Stimulated activated CD8-positive, alpha-beta memory T cell treated with anti-CD3 and anti-CD28 coated beads, Interleukin-4, amount 100 ng/mL, for 4 hours (primary cell): Measurements from ENCODE around the gene SLC27A1.
"Not testable (repeated sequence)": the region's sequence is repeated elsewhere in the genome, so short reads cannot be mapped to it uniquely, and the experiment has no call there.

ENCODE experiments used
- DNase-seq, 2 donors: peaks; one replicate each; pipeline ENCODE4 v3.0.0-alpha.2; 2020; ENCODE audit warnings: low read depth in 2 of 2, low spot score in 1 of 2

SLC27A1 gene

GRCh38 chr19:17456127-17456526 is 14.2 kb upstream of the SLC27A1 start:
- DNase-seq: no peak

DNA sequence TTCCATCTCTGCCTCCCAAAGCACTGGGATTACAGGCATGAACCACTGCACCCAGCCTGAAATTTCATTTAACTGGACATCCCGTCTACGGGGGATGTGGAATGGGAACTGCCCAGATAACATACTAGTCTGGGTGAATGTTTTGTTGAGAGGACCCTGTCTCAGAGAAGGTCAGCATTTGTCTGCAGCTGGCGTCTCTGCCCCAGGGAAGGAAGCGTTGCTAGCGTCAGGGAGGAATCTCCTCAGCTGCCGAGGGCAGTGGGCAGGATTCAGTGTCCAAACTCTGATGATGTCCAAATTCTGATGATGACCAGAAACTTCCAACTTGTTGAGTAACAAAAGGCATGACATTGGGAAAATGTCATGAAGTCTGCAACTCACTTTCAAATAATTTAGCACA is 12.7 kb upstream of the SLC27A1 start:
- no peak for DNase-seq

DNA sequence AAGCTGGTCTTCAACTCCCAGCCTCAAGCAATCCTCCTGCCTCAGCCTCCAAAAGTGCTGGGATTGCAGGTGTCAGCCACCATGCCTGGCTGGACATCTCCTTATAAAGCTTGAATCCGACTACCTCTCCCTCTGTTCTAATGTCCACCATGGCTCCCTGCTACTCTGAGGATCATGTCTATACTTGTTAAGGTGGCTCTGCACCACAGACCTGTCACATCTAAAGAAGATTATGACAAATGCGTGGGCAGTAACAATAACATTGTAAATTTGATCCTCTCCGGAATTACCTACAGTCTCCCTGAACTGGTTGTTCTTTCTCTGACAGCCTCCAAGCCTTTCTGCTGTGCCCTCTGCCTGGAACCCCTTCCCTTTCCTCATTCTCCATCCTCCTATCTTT is 11.4 kb upstream of the SLC27A1 start:
- DNase-seq: no peak

DNA sequence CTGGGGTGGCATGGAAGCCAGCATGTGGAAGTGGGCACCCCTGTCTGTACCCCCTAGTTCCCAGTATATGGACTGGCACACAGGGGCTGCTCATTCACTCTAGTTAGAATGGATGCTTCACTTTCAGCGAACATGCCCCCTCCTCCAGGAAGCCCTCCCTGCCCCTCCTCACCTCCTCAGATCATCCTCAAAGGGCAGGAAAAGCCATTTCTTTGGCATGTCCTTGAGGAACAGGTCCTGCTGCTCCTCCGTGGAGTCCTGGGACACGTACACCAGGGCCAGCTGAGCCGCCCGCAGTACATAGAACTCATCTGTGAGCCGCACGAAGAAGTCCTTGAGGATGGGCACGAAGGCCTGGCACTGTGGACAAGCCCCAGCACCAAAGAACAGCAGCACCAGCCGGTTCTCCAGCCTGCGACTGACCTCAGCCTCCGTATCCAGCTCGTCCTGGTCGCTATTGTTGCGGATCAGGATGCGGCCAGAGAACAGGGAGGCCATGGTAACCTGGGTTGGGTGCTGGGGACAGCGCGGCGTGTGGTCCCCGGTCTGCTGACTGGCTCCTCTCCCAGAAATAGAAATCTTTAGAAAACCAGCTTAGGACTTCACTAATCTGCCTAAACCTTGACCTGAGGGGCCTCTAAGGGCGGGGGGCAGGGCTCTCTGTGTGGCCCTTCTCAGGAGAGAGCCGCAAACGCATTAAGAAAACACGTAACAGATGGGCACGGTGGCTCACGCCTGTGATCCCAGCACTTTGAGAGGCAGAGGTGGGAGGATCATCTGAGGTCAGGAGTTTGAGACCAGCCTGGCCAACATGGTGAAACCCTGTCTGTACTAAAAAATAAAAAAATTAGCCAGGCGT is 9.7 kb upstream of the SLC27A1 start, which contains the start of gene NXNL1:
Gene NXNL1, minus strand, starts transcription at position 555 of the 859 bp plus-strand sequence. Its CDS starts 57 bp downstream, at position 498.
- no peak for DNase-seq

DNA sequence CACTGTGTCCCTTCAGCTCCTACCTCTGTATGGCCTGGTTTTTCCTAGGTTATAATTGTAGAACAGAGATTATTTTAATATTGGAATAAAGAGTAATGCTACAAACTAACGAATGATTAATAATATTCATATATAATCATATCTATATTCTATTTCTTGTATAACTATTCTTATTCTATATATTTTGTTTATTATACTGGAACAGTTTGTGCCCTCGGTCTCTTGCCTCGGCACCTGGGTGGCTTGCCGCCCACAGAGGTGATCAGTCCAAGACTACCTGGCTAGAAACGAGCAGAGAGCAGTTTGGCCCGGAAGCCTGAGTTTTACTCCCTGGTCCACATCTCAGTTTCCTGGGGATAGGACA is 3.9 kb upstream of the SLC27A1 start:
- DNase-seq: no peak

DNA sequence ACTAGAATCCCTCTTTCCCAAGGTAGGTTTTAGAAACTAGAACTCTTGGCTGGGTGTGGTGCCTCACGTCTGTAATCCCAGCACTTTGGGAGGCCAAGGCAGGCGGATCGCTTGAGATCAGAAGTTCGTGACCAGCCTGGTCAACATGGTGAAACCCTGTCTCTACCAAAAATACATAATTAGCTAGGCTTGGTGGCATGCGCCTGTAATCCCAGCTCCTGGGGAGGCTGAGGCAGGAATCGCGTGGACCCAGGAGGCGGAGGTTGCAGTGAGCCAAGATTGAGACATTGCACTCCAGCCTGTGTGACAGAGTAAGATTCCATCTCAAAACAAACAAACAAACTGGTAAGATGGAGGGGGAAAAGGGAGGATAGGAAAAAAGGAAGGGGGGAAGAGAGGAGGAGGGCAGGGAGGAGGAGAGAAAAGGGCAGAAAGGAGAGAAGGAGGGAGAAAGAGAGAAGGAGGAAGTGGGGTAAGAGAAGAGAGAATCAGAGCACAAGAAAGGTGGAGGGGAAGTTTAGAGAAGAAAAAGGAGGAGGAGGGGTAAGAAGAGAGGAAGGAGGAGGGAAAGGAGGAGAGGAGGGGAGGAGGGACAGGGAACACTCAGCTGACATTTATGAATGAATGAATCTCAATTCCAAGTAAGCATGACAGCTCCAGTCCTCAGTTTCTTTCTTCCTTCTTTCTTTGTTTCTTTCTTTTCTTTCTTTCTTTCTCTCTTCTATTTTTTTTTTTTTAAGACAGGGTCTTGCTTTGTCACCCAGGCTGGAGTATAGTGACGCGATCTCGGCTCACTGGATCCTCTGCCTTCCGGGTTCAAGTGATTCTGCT is 2.6 kb upstream of the SLC27A1 start:
- no peak for DNase-seq

GRCh38 chr19:17468302-17469091 is 1.8 kb upstream of the SLC27A1 start:
- DNase-seq: no peak

DNA sequence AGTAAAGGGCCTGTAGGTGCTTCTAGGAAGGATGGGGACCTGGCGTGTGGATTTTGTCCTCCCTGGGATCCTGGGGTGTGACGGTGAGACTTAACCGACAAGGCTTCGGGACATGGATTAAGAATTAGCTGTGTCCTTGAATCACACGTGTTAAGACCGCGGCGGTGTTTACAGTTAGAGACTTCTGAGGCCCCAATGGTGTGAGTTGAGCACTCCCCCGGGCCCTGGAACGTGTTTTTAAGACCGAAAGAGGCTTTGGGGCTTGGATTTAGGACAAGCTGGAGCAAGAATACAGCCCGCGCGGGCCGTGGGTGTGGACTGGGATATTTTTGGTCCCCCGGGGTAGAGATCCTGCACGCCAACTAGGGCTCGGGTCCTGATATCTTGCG is 1.2 kb upstream of the SLC27A1 start:
- no peak for DNase-seq

GRCh38 chr19:17469481-17470067 is 750 bp upstream of the SLC27A1 start:
- DNase-seq: peak; percentile 86 to 87

DNA sequence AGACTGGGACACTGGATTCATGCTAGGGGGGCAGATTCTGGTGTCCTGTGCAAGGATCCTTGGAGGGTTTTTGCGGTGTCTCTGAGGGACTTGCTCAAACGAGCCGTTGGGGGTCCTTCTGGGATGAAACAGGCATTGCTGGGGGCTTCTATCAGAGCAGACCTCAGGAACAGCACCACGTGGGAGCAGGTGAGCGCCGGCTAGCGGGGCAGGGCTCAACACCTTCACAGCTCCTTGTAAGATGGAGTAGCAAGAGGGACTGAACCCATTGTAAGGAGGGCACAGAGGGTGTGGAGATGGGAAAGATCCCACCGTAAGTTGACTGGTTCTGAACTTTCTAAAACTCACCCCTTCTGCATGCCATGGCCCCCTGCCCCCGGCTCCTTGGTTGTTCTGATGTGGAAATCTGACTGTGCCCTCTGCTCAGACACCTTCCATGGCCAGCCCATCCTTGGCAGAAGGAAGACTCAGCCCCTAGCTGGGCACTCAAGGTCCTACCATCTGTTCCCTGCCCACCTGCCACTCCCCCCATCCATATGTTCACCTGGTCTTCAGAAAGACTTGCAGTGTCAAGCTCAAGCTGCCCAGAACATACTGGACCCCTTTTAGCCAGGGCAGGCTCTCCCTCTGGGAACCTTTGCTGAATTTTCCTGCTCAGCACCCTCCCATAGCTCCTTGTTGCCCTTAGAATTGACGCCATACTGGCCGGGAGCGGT is 1.2 kb downstream of the SLC27A1 start:
- DNase-seq: no peak

GRCh38 chr19:17473041-17473440 is 2.7 kb downstream of the SLC27A1 start:
- no peak for DNase-seq

DNA sequence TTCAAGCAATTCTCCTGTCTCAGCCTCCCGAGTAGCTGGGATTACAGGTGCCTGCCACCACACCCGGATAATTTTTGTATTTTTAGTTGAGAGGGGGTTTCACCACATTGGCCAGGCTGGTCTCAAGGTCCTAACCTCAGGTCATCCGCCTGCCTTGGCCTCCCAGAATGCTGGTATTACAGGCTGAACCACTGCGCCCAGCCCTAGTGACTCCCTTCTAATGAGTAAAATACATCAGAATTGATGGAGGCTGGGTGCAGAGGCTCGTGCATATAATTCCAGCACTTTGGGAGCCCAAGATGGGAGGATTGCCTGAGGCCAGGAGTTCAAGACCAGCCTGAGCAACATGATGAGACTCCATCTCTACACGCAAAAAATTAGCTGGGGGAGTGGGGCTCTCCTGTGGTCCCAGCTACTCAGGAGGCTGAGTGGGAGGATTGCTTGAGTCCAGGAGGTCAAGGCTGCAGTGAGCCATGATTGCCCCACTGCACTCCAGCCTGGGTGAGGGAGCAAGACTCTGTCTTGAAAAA is 4.8 kb downstream of the SLC27A1 start:
- DNase-seq: not testable (repeated sequence)

DNA sequence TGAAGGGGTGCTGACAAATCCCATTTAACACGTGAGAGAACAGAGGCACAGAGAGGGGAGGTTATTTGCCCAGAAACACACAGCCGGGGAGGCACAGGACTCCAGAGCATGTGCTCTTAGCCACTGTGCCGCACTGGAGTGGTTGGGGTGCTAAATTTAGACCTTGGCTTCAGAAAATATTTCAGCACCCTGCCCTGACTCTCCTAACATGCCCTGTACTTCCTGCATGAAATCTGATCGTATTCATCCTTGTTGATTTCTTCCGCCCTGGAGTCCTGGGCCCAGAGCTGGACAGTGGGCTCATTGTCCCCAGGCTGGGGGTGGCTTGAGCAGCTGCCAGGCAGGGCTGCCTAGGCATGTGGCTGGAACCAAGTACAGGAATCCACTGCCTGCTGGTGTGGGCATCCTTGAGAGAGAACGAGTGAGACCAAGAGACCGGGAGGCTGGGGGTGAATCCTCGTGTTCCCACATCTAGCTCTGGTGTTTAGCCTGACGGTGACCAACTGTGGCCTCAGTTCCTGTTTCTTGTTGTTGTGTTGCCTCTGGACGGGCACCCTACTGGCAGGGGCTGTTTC is 5.3 kb downstream of the SLC27A1 start:
- DNase-seq: no peak

DNA sequence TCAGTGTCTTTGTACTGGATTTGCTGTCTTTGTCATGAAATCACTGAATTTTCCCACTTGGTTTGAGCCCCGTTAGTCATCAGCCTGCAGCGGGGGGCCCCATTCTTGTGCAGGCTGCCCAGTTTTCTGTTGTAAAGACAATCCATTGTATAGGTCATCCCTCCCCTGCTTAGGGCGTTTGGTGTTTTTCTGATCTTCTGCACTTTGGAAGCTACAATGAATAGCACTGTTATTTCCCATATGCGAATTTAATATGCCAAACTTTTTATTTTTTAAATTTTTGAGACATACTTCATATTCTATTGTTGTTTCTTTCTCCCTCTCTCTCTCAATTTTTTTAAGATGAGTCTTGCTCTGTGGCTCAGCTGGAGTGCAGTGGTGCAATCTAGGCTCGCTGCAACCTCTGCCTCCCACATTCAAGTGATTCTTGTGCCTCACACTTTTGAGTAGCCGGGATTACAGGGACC is 9.0 kb downstream of the SLC27A1 start:
- no peak for DNase-seq

DNA sequence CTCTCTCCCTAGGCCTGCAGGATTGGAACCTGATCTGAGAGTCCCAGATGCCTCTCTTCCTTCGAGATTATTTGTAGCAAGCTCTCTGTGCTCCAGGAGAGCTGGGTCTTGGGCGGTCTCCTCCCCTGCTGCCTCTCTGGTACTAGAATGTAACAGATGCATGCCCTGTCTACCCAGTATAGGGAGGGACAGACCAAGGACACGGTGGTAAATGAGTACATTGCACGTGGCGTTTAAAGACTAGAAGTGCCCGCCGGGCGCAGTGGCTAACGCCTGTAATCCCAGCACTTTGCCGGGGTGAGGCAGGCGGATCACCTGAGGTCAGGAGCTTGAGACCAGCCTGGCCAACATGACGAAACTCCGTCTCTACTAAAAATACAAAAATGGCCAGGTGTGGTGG is 11.7 kb downstream of the SLC27A1 start:
- no peak for DNase-seq

- DNase-seq: no peak
These were observed 12.7 kb downstream of the SLC27A1 start for GRCh38 chr19:17482877-17483604.

- no peak for DNase-seq
These were observed 13.3 kb downstream of the SLC27A1 start for GRCh38 chr19:17483605-17484002.

- DNase-seq: no peak
These were observed 14.3 kb downstream of the SLC27A1 start for GRCh38 chr19:17484520-17485185.
